Measurements from ENCODE around the gene ADCY5.

ADCY5 gene

GRCh38 chr3:123275691-123276090 is 173.2 kb downstream of the ADCY5 start:
- H3K4me3 ChIP-seq (ENCODE audit: control insufficient read depth, low read depth, low read length): no peak overlapping the region
- no peak for TF ChIP-seq CTCF (IDR thresholded peaks at IDR 0.05; ENCODE audit: control insufficient read depth, insufficient read depth, low read depth, low read length, missing control alignments)
- no peak for DNase-seq (ENCODE audit: low read depth)

- H3K4me3 ChIP-seq (ENCODE audit: control insufficient read depth, low read depth, low read length): no peak overlapping the region
- TF ChIP-seq CTCF (IDR thresholded peaks at IDR 0.05; ENCODE audit: control insufficient read depth, insufficient read depth, low read depth, low read length, missing control alignments): no peak
- DNase-seq (ENCODE audit: low read depth): no peak
Observed at GRCh38 chr3:123272547-123272946, 176.3 kb downstream of the ADCY5 start.

GRCh38 chr3:123271466-123272159 is 177.3 kb downstream of the ADCY5 start:
- TF ChIP-seq CTCF (IDR thresholded peaks at IDR 0.05; ENCODE audit: control insufficient read depth, insufficient read depth, low read depth, low read length, missing control alignments): no peak
- H3K4me3 ChIP-seq (ENCODE audit: control insufficient read depth, low read depth, low read length): no peak overlapping the region
- no peak for DNase-seq (ENCODE audit: low read depth)

GRCh38 chr3:123270818-123271217 is 178.1 kb downstream of the ADCY5 start:
- DNase-seq (ENCODE audit: low read depth): no peak
- no peak overlapping the region for H3K4me3 ChIP-seq (ENCODE audit: control insufficient read depth, low read depth, low read length)
- TF ChIP-seq CTCF (IDR thresholded peaks at IDR 0.05; ENCODE audit: control insufficient read depth, insufficient read depth, low read depth, low read length, missing control alignments): no peak

- DNase-seq (ENCODE audit: low read depth): no peak
- TF ChIP-seq CTCF (IDR thresholded peaks at IDR 0.05; ENCODE audit: control insufficient read depth, insufficient read depth, low read depth, low read length, missing control alignments): no peak
Observed at GRCh38 chr3:123267821-123268220, 181.1 kb downstream of the ADCY5 start.

GRCh38 chr3:123263941-123264340 is 184.9 kb downstream of the ADCY5 start:
- TF ChIP-seq CTCF (IDR thresholded peaks at IDR 0.05; ENCODE audit: control insufficient read depth, insufficient read depth, low read depth, low read length, missing control alignments): no peak
- no peak for DNase-seq (ENCODE audit: low read depth)
- no peak overlapping the region for H3K4me3 ChIP-seq (ENCODE audit: control insufficient read depth, low read depth, low read length)

More at GRCh38 chr3:123267821-123268220, 181.1 kb downstream of the ADCY5 start:
- H3K4me3 ChIP-seq (ENCODE audit: control insufficient read depth, low read depth, low read length): no peak overlapping the region

Measured in AG09309 (cell line).